HepG2 (cell line): ENCODE measurements around the gene ASTN1.

ENCODE experiments used
- SRF ChIP-seq: IDR thresholded peaks from 2 replicates; pipeline ENCODE4 v1.6.1; 2011; ENCODE audit warnings: mild to moderate bottlenecking, low read depth, low read length, moderate library complexity
- TAF1 ChIP-seq: sonication (generic); formaldehyde crosslinking; IDR thresholded peaks from 2 replicates; pipeline ENCODE4 v1.4.0; 2020; ENCODE audit warnings: missing genetic modification reagents
- ZNF782 ChIP-seq: sonication (generic); formaldehyde crosslinking; IDR thresholded peaks from 2 replicates; pipeline ENCODE4 v1.4.0; 2020; ENCODE audit warnings: missing genetic modification reagents, mild to moderate bottlenecking, borderline replicate concordance

GRCh38 chr1:176811511-176812288, 352.8 kb downstream of the ASTN1 start:
- TF ChIP-seq TAF1 (CRISPR knock-in tag): no peak
- TF ChIP-seq ZNF782: no peak
- no peak for TF ChIP-seq SRF
